NCI-H510A treated with DMSO at 0.1 percent for 48 hours (cell line): ENCODE measurements around the gene ILK.

Experiments used
- DNase-seq: peaks from one replicate; lab custom pipeline; 2025; lab: John Stamatoyannopoulos, UW

ILK gene

GRCh38 chr11:6636480-6636879, 32.9 kb downstream of the ILK start:
- no peak for DNase-seq

- no peak for DNase-seq
These were observed 34.3 kb downstream of the ILK start for GRCh38 chr11:6637871-6638270.

- DNase-seq: no peak
These were observed 34.9 kb downstream of the ILK start for GRCh38 chr11:6638429-6638828.

GRCh38 chr11:6640036-6640984, 36.7 kb downstream of the ILK start:
- no peak for DNase-seq

GRCh38 chr11:6640985-6641701, 37.6 kb downstream of the ILK start:
- no peak for DNase-seq

GRCh38 chr11:6642957-6643356, 39.4 kb downstream of the ILK start:
- DNase-seq: no peak

GRCh38 chr11:6646071-6646470, 42.5 kb downstream of the ILK start:
- DNase-seq: no peak

GRCh38 chr11:6646576-6646917, 43.0 kb downstream of the ILK start:
- DNase-seq: no peak

GRCh38 chr11:6646918-6647679, 43.5 kb downstream of the ILK start:
- no peak for DNase-seq

- DNase-seq: no peak
These were observed 44.3 kb downstream of the ILK start for GRCh38 chr11:6647836-6648235.

- no peak for DNase-seq
These were observed 44.9 kb downstream of the ILK start for GRCh38 chr11:6648501-6648900.

GRCh38 chr11:6650104-6650503, 46.5 kb downstream of the ILK start:
- DNase-seq: no peak

- DNase-seq: no peak
These were observed 47.4 kb downstream of the ILK start for GRCh38 chr11:6650980-6651379.

- no peak for DNase-seq
These were observed 48.6 kb downstream of the ILK start for GRCh38 chr11:6652182-6652581.

- no peak for DNase-seq
These were observed 49.5 kb downstream of the ILK start for GRCh38 chr11:6653097-6653496.

- DNase-seq: no peak
These were observed 50.1 kb downstream of the ILK start for GRCh38 chr11:6653656-6654055.

GRCh38 chr11:6654281-6655019, 50.9 kb downstream of the ILK start:
- no peak for DNase-seq

GRCh38 chr11:6655020-6655789, 51.6 kb downstream of the ILK start:
- DNase-seq: no peak

GRCh38 chr11:6655790-6656583, 52.4 kb downstream of the ILK start, which contains the start of gene DCHS1:
TSS of gene DCHS1 (minus strand) at chr11:6655809. CDS start at chr11:6641613, 14,196 bp downstream.
- no peak for DNase-seq

GRCh38 chr11:6656584-6656915, 53.0 kb downstream of the ILK start:
- DNase-seq: no peak
